Measurements from ENCODE around the gene TERT.

DNA sequence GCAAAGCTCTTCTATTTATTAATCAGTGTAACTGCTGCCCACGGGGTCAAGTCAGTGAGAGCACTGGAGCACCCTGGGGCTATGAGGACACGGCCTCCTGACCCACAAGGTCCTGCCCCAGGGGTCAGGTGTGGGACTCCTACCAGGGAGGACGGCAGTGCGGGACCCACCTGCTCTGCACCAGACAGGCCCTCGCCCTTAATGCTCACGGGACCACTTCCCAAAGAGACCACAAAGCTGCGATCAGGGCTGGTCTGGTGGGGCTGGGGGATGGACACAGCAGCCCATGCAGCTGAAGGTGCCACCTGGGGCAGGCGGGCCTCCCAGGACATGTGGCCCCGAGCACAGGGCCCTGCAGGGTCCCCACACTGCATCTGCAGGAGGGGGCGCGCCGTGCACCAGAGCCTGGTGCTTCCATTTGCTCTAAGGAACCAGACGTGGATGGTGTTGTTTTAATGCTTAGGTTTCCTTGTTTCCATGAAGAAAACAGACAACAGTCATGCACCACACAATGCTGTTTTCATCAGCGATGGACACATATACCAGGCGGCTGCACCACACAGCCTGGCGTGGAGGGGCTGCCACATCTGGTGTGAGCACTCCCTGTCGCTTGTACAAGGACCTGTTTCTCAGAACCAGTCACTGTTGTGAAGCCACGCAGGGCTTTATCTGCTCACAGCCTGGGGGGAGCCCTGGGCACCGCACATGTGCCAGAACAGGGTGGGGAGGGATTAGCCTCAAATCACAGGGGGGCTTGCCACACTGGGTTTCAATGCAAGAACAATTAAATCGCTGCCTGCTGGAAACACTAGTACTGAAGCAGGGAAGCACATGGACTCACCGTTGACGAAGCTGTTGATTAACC is 27.4 kb upstream of the TERT start:
- TF ChIP-seq, protein P1, sequence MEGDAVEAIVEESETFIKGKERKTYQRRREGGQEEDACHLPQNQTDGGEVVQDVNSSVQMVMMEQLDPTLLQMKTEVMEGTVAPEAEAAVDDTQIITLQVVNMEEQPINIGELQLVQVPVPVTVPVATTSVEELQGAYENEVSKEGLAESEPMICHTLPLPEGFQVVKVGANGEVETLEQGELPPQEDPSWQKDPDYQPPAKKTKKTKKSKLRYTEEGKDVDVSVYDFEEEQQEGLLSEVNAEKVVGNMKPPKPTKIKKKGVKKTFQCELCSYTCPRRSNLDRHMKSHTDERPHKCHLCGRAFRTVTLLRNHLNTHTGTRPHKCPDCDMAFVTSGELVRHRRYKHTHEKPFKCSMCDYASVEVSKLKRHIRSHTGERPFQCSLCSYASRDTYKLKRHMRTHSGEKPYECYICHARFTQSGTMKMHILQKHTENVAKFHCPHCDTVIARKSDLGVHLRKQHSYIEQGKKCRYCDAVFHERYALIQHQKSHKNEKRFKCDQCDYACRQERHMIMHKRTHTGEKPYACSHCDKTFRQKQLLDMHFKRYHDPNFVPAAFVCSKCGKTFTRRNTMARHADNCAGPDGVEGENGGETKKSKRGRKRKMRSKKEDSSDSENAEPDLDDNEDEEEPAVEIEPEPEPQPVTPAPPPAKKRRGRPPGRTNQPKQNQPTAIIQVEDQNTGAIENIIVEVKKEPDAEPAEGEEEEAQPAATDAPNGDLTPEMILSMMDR (IDR thresholded peaks at IDR 0.05; ENCODE audit: control extremely low read depth in 1 of 3, insufficient read depth in 1 of 3, low read depth in 1 of 3, low read length in 3 of 3): no peak
- TF ChIP-seq HDAC6 (IDR thresholded peaks at IDR 0.05; ENCODE audit: low read depth, low read length) (no peak), POLR2A (IDR thresholded peaks at IDR 0.05; ENCODE audit: control extremely low read depth in 1 of 2, low read depth in 2 of 2, low read length in 2 of 2) (no peak), EP300 (IDR thresholded peaks at IDR 0.05; ENCODE audit: borderline replicate concordance in 1 of 2, low read depth in 2 of 2, low read length in 2 of 2) (no peak), SP1 (IDR thresholded peaks at IDR 0.05; ENCODE audit: low read depth, low read length) (no peak), JUND (IDR thresholded peaks at IDR 0.05; ENCODE audit: low read length) (no peak), RXRA (IDR thresholded peaks at IDR 0.05; ENCODE audit: insufficient read depth, low read depth, low read length) (no peak), CHD2 (IDR thresholded peaks at IDR 0.05; ENCODE audit: low read length) (no peak), SUZ12 (IDR thresholded peaks at IDR 0.05; ENCODE audit: low read length) (no peak), BRCA1 (IDR thresholded peaks at IDR 0.05; ENCODE audit: low read depth, low read length) (no peak), KDM5A (IDR thresholded peaks at IDR 0.05; ENCODE audit: low read length) (no peak), CHD1 (IDR thresholded peaks at IDR 0.05; ENCODE audit: low read depth, low read length) (no peak)
- TF ChIP-seq, protein P2, sequence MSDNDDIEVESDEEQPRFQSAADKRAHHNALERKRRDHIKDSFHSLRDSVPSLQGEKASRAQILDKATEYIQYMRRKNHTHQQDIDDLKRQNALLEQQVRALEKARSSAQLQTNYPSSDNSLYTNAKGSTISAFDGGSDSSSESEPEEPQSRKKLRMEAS (IDR thresholded peaks at IDR 0.05): no peak
